Activated CD8-positive, alpha-beta memory T cell treated with anti-CD3 and anti-CD28 coated beads for 4 hours (primary cell): ENCODE results near the gene OR5C1.
"Not testable (repeated sequence)": the region's sequence is repeated elsewhere in the genome, so short reads cannot be mapped to it uniquely, and the experiment has no call there.

Experiments used
- DNase-seq, 2 donors: peaks; one replicate each; pipeline ENCODE4 v3.0.0-alpha.2; 2020; ENCODE audit warnings: low read depth in 2 of 2

The OR5C1 gene

DNA sequence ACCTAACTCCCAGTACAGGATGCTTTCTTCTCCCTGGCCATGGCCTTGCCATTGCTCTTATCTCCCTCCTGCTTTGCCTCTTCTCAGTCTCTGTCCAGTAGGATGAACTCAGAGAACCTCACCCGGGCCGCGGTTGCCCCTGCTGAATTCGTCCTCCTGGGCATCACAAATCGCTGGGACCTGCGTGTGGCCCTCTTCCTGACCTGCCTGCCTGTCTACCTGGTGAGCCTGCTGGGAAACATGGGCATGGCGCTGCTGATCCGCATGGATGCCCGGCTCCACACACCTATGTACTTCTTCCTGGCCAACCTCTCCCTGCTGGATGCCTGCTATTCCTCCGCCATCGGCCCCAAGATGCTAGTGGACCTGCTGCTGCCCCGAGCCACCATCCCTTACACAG is at the start of gene OR5C1:
Gene OR5C1, plus strand, starts transcription at position 103 of the 400 bp plus-strand sequence. Its CDS starts 0 bp downstream, at position 103.
- no peak for DNase-seq

- DNase-seq: no peak
Observed at GRCh38 chr9:122742003-122742402, 46.7 kb upstream of the OR5C1 start, which contains the start of gene OR1L6. Gene OR1L6, plus strand, starts transcription at chr9:122742303. Its CDS starts 7,545 bp downstream, at chr9:122749848.

DNA sequence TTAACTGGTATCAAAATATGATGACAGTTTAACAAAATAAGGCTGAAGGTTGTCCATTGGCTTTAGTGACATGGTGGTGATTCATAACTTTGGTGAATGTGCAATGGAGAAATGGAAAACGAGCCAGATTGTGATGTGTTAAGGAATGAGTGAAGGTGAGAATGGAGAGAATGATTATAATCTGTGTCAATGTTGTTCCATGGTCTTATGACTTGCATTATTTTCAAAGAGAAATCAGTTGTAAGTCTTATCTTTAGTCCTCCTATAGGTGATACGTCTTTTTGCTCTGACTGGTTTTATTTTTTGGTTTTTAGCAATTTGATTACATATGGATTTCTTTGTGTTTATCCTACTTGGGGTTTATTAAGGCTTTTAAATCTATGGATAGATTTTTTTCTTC is 33.9 kb upstream of the OR5C1 start:
- no peak for DNase-seq

GRCh38 chr9:122767817-122768216 is 20.9 kb upstream of the OR5C1 start:
- DNase-seq: no peak

DNA sequence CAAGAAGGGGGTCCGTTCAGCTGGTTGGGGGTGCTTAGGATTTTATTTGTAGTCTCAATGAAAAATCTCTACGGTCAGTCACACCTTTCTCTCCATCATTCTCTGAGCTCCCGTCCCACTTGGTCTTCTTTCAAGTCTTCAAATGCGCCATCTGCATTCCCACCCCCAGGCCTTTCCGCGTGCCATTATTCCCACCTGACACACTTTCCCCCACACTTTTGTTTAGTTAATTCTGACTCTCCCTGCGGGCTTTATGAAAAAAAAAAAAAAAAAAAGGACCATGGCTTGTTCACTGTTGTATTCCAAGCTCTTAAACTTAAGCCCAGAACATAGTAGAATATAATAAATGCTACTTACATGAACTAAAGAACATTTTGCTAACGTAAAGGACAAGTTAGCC is 11.7 kb upstream of the OR5C1 start:
- no peak for DNase-seq

DNA sequence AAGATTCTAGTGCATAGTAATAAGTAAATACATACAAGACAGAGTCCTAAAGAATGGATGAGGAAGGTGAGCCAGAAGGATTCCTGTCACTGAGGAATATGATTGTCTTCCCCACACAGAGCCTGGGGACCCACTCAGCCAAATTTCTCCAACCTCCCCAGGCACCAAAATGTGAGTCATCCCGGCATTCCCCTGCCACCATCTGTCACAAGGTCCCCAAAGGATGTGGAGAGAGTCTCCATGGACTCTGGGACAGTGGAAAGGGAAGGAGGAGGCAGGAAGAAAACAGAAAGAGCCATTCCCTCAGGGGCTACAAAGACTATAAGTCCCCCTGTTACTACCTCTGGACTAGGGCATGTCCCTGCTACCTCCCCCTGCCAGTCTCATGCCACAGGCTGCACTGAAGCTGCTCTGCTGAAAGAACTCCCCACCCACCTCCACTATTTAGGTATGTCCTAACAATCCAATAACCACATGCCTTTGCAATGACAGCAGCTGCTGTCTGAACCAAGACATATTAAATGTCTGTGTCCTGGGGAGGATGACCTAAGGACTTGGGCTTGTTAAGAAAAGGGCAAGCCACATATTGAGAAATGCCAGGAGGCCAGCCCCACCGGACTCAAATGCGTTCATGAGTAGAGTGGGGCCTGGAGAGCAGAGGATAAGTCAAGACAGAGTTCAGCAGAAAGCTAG is 10.7 kb upstream of the OR5C1 start:
- DNase-seq: no peak

- no peak for DNase-seq
Observed at GRCh38 chr9:122779181-122779580, 9.6 kb upstream of the OR5C1 start.

GRCh38 chr9:122780026-122780425 is 8.7 kb upstream of the OR5C1 start:
- DNase-seq: no peak

DNA sequence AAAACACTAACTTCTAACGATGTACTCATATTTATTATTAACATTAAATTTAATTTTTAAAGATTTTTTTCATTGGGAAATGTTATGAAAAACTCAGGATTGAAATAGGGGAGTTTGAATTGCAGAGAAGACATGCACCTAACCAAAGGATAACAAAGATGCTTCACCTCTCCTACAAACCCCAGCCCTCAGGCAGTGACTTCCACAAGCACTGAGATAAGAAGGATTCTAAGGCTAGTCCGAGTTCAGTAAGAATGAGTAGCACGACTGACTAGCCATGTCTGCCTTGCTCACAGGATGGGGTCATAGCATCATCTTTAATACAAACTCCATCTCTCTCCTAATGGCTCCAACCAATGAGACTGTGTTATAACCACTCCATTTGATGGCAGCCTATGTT is 7.1 kb upstream of the OR5C1 start:
- DNase-seq: no peak

DNA sequence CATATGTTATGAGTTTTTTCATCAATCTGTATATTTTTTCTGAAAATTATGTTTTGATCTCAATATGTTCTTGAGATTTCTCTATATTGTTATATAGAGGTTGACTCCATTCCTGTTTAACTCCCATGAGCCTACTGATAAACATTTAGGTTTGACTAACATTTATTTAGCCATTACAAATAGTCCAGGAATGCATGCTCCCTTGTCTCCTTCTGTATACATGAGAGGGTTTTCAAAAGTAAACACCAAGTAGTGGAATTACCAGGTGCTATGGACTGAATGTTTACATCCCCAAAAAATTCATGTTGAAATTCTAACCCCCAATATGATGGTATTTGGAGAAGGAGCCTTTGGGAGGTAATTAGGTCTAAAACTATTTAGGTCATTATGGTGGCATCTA is 3.5 kb upstream of the OR5C1 start:
- DNase-seq: no peak

DNA sequence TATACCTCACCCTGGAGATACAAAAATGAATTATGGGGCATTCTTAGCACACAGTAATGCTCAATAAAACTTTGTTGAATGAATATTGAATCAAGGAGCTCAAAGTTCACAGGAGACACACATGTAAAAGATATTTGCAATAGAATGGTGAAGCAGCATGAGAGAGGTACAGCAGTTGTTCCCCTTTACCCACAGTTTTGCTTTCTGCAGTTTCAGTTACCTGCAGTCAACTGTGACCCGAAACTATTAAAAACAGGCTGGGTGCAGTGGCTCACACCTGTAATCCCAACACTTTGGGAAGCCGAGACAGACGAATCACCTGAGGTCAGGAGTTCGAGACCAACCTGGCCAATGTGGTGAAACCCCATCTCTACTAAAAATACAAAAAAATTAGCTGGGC is 2.4 kb upstream of the OR5C1 start:
- no peak for DNase-seq

DNA sequence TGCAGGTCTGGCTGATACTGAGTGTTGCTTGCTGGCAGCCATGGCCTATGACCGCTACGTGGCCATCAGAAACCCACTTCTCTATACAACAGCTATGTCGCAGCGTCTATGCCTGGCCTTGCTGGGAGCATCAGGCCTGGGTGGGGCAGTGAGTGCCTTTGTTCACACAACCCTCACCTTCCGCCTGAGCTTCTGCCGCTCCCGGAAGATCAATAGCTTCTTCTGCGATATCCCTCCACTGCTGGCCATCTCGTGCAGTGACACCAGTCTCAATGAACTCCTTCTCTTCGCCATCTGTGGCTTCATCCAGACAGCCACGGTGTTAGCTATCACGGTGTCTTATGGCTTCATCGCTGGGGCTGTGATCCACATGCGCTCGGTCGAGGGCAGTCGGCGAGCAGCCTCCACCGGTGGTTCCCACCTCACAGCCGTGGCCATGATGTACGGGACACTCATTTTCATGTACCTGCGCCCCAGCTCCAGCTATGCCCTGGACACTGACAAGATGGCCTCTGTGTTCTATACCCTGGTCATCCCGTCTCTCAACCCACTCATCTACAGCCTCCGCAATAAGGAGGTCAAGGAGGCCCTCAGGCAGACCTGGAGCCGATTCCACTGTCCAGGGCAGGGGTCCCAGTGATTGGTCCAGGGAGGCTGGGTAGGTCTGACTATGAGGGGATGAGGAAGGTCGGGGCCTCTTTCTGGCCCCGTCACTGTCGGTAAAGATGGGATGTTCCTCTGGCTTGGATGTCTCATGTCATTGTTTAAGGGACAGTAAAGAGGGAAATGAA is 718 bp downstream of the OR5C1 start:
- no peak for DNase-seq

DNA sequence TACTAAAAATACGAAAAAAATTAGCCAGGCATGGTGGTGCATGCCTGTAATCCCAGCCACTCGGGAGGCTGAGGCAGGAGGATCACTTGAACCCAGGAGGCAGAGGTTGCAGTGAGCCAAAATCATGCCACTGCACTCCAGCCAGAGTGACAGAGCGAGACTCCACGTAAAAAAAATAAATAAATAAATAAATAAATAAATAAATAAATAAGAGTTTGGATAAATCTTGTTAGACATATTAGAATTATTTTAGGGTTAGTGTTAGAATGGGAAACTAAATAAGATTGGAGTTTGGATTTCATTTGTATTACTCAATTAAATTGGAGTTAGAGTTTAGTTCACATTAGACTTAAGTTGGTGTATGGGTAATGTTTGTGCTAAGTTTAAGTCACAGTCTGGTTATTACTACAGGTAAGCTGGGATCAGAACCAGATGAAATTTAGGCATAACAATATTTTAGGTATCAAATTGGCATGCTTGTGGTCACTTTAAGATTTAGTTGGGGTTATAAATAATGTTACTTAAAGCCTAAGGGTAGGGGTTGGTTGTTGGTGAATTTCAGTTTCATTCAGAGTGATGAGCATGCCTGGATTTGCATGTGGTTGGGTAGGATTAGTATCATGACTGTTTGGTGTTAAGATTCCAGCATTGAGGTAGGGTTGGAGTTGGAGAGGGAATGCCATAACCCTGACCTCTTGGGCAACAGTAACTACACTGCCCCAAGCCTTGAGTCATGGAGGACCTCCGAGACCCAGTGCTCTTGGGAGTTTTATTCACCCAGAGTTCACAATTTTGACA is 3.3 kb downstream of the OR5C1 start:
- no peak for DNase-seq

- DNase-seq: no peak
Observed at GRCh38 chr9:122797316-122798063, 8.8 kb downstream of the OR5C1 start.

DNA sequence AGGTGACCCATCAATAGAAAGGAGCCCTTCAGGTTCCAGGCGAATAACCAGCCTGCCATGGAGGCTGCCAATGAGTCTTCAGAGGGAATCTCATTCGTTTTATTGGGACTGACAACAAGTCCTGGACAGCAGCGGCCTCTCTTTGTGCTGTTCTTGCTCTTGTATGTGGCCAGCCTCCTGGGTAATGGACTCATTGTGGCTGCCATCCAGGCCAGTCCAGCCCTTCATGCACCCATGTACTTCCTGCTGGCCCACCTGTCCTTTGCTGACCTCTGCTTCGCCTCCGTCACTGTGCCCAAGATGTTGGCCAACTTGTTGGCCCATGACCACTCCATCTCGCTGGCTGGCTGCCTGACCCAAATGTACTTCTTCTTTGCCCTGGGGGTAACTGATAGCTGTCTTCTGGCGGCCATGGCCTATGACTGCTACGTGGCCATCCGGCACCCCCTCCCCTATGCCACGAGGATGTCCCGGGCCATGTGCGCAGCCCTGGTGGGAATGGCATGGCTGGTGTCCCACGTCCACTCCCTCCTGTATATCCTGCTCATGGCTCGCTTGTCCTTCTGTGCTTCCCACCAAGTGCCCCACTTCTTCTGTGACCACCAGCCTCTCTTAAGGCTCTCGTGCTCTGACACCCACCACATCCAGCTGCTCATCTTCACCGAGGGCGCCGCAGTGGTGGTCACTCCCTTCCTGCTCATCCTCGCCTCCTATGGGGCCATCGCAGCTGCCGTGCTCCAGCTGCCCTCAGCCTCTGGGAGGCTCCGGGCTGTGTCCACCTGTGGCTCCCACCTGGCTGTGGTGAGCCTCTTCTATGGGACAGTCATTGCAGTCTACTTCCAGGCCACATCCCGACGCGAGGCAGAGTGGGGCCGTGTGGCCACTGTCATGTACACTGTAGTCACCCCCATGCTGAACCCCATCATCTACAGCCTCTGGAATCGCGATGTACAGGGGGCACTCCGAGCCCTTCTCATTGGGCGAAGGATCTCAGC is 11.6 kb downstream of the OR5C1 start, which contains the start of gene OR1K1:
Gene OR1K1, plus strand, starts transcription at position 58 of the 995 bp plus-strand sequence. Its CDS starts 0 bp downstream, at position 58.
- DNase-seq: no peak

- DNase-seq: no peak
Observed at GRCh38 chr9:122806661-122807060, 17.9 kb downstream of the OR5C1 start.

- DNase-seq: no peak
Observed at GRCh38 chr9:122807271-122807900, 18.7 kb downstream of the OR5C1 start.

- DNase-seq: no peak
Observed at GRCh38 chr9:122808141-122808540, 19.4 kb downstream of the OR5C1 start.

DNA sequence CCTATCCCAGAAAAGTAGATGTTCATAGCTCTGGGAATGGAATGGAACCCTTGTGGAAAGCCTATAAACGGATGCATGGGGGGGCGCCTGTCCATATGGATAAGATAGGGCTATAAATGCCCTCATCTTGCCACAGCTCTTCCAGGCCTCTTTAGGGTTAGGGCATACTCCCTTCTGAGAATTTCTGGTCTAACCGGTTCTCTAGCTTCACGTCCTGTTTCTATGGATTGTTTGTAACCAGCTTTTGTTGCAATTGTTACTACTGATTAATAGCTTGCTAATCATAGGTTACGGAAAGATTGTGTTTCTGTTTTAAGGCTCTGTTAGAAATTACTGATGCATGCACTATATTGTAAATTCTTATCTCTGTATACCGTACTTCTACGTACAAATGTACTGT is 20.5 kb downstream of the OR5C1 start:
- DNase-seq: not testable (repeated sequence)
